ENCODE results near the gene LTA.
A peak's percentile ranks its signal among the peaks of the same experiment; 100 is the strongest.

LTA gene

GRCh38 chr6:31614075-31614619 is 42.1 kb downstream of the LTA start:
- H3K27me3 Mint-ChIP-seq = no peaks in the 10 kb centered on the region
- H3K36me3 Mint-ChIP-seq (ENCODE audit: low read depth) = peaks cover 10% of the 10 kb centered on the region
- H3K4me1 Mint-ChIP-seq = peaks cover 41% of the 10 kb centered on the region
- H3K9me3 Mint-ChIP-seq = no peaks in the 10 kb centered on the region
- H3K27ac Mint-ChIP-seq = no peak overlapping the region
- DNase-seq (no peak), ATAC-seq (no peak)
- no peak overlapping the region for H3K4me3 Mint-ChIP-seq

DNA sequence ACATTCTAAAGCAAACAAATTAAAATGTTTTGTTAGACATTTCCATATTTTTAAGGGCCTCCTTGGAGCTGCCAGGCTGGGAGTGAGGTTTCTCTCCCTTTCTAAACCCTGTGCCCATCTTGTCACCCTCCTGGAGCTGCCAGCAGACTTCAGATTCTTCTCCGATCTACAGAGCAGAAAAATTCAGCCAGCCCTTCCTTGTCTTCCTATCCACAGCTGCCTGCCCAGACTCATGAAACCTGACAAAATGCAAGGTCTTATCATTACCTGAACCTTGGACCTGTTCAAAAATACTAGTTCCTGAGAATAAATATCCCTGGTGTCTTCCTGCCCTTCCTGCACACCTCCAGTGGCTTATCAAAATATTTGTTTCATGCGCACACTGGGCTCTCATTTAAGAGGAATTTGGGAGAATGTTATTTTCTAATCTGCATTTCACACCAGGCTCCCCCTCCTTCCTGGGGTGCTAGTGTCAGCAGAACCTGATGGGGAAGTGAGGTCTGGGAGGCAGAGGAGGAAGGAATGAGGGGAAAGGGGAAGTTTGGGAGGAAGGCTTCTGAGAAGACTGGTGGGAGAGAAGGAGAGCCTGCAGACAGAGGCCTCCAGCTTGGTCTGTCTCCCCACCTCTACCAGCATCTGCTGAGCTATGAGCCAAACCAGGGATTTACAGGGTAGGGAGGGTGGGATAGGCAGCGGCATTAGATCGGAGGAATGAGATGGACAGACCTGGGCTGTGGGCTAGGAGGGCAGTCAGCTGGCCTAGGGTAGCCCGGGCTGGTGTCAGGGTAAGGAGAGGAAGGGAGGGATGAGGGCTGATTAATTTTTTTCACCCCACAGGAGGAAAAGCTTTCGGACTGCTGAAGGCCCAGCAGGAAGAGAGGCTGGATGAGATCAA is 42.8 kb downstream of the LTA start, which contains the start of gene AIF1:
Gene AIF1 (plus strand): TSS at position 551 of the 895 bp plus-strand sequence. CDS start 96 bp downstream, at position 647.
- DNase-seq (no peak), ATAC-seq (no peak)
- no peaks in the 10 kb centered on the region for H3K27me3 Mint-ChIP-seq
- H3K36me3 Mint-ChIP-seq (ENCODE audit: low read depth) = peaks cover 17% of the 10 kb centered on the region
- no peaks in the 10 kb centered on the region for H3K9me3 Mint-ChIP-seq
- peak within 1 kb of the TSS; percentile 90 for H3K4me3 Mint-ChIP-seq
- H3K27ac Mint-ChIP-seq = peak within 1 kb of the TSS; percentile 94
- H3K4me1 Mint-ChIP-seq = peaks cover 47% of the 10 kb centered on the region

- Mint-ChIP-seq H3K9me3 (no peaks in the 10 kb centered on the region), H3K27ac (peak overlapping the region; percentile 94), H3K4me1 (peaks cover 51% of the 10 kb centered on the region), H3K4me3 (peak overlapping the region; percentile 90), H3K36me3 (ENCODE audit: low read depth) (peaks cover 20% of the 10 kb centered on the region), H3K27me3 (no peaks in the 10 kb centered on the region)
- peak; percentile 61 for DNase-seq
- no peak for ATAC-seq
These were observed 43.7 kb downstream of the LTA start for GRCh38 chr6:31615748-31616147.

DNA sequence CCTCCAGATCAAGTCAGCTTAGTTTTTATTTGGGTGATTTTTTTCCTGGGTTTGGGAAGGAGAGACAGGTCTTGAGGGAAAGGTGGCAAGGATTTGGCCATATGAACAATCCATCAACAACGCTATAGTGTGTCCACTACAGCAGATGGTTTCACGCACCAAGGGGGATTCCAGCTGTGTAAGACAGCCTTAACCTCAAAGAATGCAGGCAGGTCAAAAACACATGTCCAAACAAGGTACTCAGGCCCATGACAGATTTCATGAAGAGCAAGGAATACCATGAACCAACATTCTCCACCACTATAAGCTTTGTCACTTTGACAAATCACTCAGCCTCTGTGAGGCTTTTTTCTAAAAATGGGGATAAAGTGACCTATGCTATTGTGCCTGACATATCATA is 44.9 kb downstream of the LTA start:
- ATAC-seq (no peak), DNase-seq (no peak)
- H3K4me1 Mint-ChIP-seq = peaks cover 56% of the 10 kb centered on the region
- H3K9me3 Mint-ChIP-seq = no peaks in the 10 kb centered on the region
- H3K27ac Mint-ChIP-seq = peak overlapping the region; percentile 94
- H3K36me3 Mint-ChIP-seq (ENCODE audit: low read depth) = peaks cover 30% of the 10 kb centered on the region
- H3K27me3 Mint-ChIP-seq = no peaks in the 10 kb centered on the region
- H3K4me3 Mint-ChIP-seq = peak overlapping the region; percentile 90

- Mint-ChIP-seq H3K27me3 (no peaks in the 10 kb centered on the region), H3K9me3 (no peaks in the 10 kb centered on the region), H3K4me3 (peak overlapping the region; percentile 96), H3K4me1 (peaks cover 61% of the 10 kb centered on the region), H3K27ac (peak overlapping the region; percentile 99), H3K36me3 (ENCODE audit: low read depth) (peaks cover 53% of the 10 kb centered on the region)
- ATAC-seq (peak; percentile 82), DNase-seq (peak; percentile 96)
These were observed 47.9 kb downstream of the LTA start for GRCh38 chr6:31619805-31620585.

- H3K36me3 Mint-ChIP-seq (ENCODE audit: low read depth) = peaks cover 60% of the 10 kb centered on the region
- peak within 1 kb of the TSS; percentile 99 for H3K27ac Mint-ChIP-seq
- peak; percentile 70 for ATAC-seq
- peak; percentile 97 for DNase-seq
- peaks cover 53% of the 10 kb centered on the region for H3K4me1 Mint-ChIP-seq
- H3K4me3 Mint-ChIP-seq = peak within 1 kb of the TSS; percentile 96
- H3K27me3 Mint-ChIP-seq = no peaks in the 10 kb centered on the region
- no peaks in the 10 kb centered on the region for H3K9me3 Mint-ChIP-seq
These were observed 48.7 kb downstream of the LTA start, which contains the start of gene PRRC2A for GRCh38 chr6:31620586-31621319. PRRC2A (plus strand) TSS chr6:31620715; CDS start chr6:31622790, 2,075 bp downstream.

DNA sequence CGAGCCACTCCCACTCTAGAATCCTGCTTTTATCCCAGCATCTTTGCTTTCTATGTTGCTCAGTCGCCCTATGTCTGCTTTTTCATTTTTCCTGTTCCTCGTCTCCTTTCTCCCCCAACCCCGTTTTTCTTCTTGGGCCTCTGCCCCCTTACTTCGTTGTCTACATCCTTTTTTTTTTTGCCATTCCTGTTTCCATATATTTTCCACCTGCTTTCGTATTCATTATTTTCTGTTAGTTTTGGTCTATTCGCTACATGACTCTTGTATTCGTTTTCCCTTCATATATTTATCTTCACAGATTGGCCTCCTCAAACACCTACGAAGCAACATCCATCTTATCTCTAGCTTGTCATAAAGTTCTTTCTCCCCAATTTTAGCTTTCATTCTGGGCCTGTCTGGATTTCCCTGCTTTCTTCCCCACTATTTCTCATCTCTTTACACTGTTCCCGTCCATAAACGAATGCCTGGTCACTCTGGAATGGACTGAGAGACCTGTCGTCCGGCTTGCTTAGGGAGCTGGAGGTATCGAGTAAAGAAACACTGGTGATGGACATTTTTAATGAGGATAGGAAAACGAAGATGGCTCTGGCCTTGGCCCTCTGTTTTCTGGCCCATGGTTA is 49.3 kb downstream of the LTA start:
- Mint-ChIP-seq H3K36me3 (ENCODE audit: low read depth) (peaks cover 67% of the 10 kb centered on the region), H3K4me1 (peaks cover 46% of the 10 kb centered on the region), H3K9me3 (no peaks in the 10 kb centered on the region), H3K4me3 (peak overlapping the region; percentile 96), H3K27me3 (no peaks in the 10 kb centered on the region), H3K27ac (peak overlapping the region; percentile 96)
- no peak for DNase-seq
- no peak for ATAC-seq

DNA sequence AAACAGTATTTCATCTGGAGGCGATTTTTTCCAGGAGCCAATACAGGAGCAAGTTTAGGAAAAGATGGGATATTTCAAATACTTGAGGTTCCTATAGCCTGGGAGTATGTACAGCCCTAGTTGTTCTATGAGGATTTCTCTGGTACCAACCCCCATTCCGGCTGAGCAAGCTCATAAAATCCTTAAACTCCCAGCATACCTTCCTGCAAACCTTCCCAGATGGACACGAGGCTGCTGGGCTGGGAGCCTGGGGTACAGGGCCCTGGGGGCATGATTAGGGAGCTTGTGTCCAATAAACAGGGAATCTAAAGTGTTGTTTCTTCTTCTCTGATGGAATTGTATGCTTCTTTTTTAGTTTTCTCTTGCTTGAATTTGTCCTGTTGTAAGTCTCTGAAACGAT is 49.9 kb downstream of the LTA start:
- no peaks in the 10 kb centered on the region for H3K27me3 Mint-ChIP-seq
- peak overlapping the region; percentile 96 for H3K4me3 Mint-ChIP-seq
- DNase-seq (no peak), ATAC-seq (no peak)
- H3K9me3 Mint-ChIP-seq = no peaks in the 10 kb centered on the region
- H3K36me3 Mint-ChIP-seq (ENCODE audit: low read depth) = peaks cover 66% of the 10 kb centered on the region
- H3K27ac Mint-ChIP-seq = peak overlapping the region; percentile 96
- peaks cover 43% of the 10 kb centered on the region for H3K4me1 Mint-ChIP-seq

DNA sequence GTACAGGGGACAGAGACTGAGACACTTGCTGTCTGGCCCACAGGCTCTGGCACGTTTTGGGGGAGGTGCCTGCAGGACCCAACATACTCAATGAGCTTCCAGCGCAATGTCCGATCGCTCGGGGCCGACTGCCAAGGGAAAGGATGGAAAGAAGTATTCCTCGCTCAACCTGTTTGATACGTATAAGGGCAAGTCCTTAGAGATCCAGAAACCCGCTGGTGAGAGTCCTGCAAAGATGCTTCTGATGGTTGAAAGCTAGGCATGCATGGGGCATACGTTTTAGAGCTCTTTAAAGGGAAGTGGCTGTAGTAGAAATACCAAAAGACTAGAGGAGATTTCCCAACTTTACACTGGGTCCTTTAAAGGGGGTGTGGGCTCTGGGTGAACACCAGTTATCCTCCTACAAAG is 50.6 kb downstream of the LTA start:
- Mint-ChIP-seq H3K36me3 (ENCODE audit: low read depth) (peaks cover 72% of the 10 kb centered on the region), H3K4me3 (peak overlapping the region; percentile 96), H3K4me1 (peaks cover 40% of the 10 kb centered on the region), H3K27ac (peak overlapping the region; percentile 96), H3K9me3 (no peaks in the 10 kb centered on the region), H3K27me3 (no peaks in the 10 kb centered on the region)
- DNase-seq (no peak), ATAC-seq (no peak)

Measured in activated naive CD8-positive, alpha-beta T cell treated with anti-CD3 and anti-CD28 coated beads, Interleukin-2, amount 50 U/mL, for 24 hours (primary cell).